HepG2 (cell line): ENCODE measurements around the gene SEC14L1. TPM values are rescaled to one million over a fixed set of nuclear protein-coding genes. Genes with fewer than 3 reads are reported as not detected.
A peak's percentile ranks its signal among the peaks of the same experiment; 100 is the strongest.

Source experiments
- DMAP1 ChIP-seq: IDR thresholded peaks from 2 replicates; pipeline ENCODE4 v1.6.1; 2016
- DNMT1 ChIP-seq: sonication (generic); formaldehyde crosslinking; IDR thresholded peaks from 2 replicates; pipeline ENCODE4 v1.5.1; 2020; ENCODE audit warnings: mild to moderate bottlenecking, missing genetic modification reagents
- FOXA3 ChIP-seq: IDR thresholded peaks from 2 replicates; pipeline ENCODE4 v1.6.1; 2016; ENCODE audit warnings: missing genetic modification reagents, missing compliant biosample characterization
- JUN ChIP-seq: sonication (generic); formaldehyde crosslinking; IDR thresholded peaks from 2 replicates; pipeline ENCODE4 v1.4.0; 2020; ENCODE audit warnings: mild to moderate bottlenecking, missing genetic modification reagents
- KDM1A ChIP-seq: IDR thresholded peaks from 2 replicates; pipeline ENCODE4 v1.6.1; 2016; ENCODE audit warnings: missing compliant biosample characterization
- KDM4B ChIP-seq: sonication (generic); formaldehyde crosslinking; IDR thresholded peaks from 2 replicates; pipeline ENCODE4 v1.4.0; 2020; ENCODE audit warnings: missing genetic modification reagents
- KLF6 ChIP-seq: IDR thresholded peaks from 2 replicates; pipeline ENCODE4 v1.8.0; 2016; ENCODE audit warnings: missing biosample characterization, missing genetic modification reagents
- MTA1 ChIP-seq: sonication (generic); formaldehyde crosslinking; IDR thresholded peaks from 2 replicates; pipeline ENCODE4 v1.4.0; 2020; ENCODE audit warnings: missing genetic modification reagents, mild to moderate bottlenecking, borderline replicate concordance
- SOX6 ChIP-seq, 2 experiments: fragments of 450-650 bp in 1 of 2; sonication (generic) in 1 of 2; formaldehyde crosslinking in 1 of 2; IDR thresholded peaks; 2 replicates each; pipeline versions ENCODE4 v1.4.0 to v1.6.1; 2017 to 2020; ENCODE audit warnings: antibody characterized with exemption in 1 of 2, mild to moderate bottlenecking in 1 of 2, missing genetic modification reagents in 1 of 2
- TEAD3 ChIP-seq: optimal IDR thresholded peaks from 2 replicates; pipeline ENCODE3; 2016; ENCODE audit warnings: borderline replicate concordance
- TSC22D2 ChIP-seq: sonication (generic); formaldehyde crosslinking; IDR thresholded peaks from 2 replicates; pipeline ENCODE4 v1.5.1; 2020; ENCODE audit warnings: missing genetic modification reagents, mild to moderate bottlenecking, borderline replicate concordance
- ZFP36L2 ChIP-seq: sonication (generic); formaldehyde crosslinking; IDR thresholded peaks from 2 replicates; pipeline ENCODE4 v1.4.0; 2020; ENCODE audit warnings: missing genetic modification reagents
- ZSCAN9 ChIP-seq: IDR thresholded peaks from 2 replicates; pipeline ENCODE4 v1.6.1; 2016; ENCODE audit warnings: borderline replicate concordance
- polyA plus RNA-seq, 8 experiments: library from polyadenylated mRNA; depleted of rRNA in 3 of 8; stranded (reverse) in 7 of 8; unstranded in 1 of 8; fragments of >200 nt; fragmentation: Illumina TruSeq in 4 of 8; extraction: Trizol in 4 of 8; gene quantifications; 2 replicates each; pipeline versions ENCODE4 v1.2.1 to v1.2.3, GENCODE V29; 2011 to 2016; ENCODE audit warnings: low read depth in 4 of 8, missing spikeins in 1 of 8, mixed read lengths in 1 of 8; ENCODE audit not compliant: insufficient read depth in 1 of 8
- total RNA-seq, 5 experiments: library from RNA; depleted of rRNA; stranded (reverse); fragments of >200 nt; fragmentation: Illumina TruSeq; extraction: Trizol; gene quantifications; 2 replicates each; pipeline ENCODE4 v1.2.3, GENCODE V29; 2016; ENCODE audit warnings: low read depth in 1 of 5
- TF ChIP-seq, protein P1 (sequence below): sonication (generic); formaldehyde crosslinking; IDR thresholded peaks from 2 replicates; pipeline ENCODE4 v1.5.1; 2020; ENCODE audit warnings: missing genetic modification reagents, mild to moderate bottlenecking, borderline replicate concordance
- TF ChIP-seq, protein P2 (sequence below): sonication (generic); formaldehyde crosslinking; IDR thresholded peaks from 2 replicates; pipeline ENCODE4 v1.4.0; 2020; ENCODE audit warnings: mild to moderate bottlenecking, missing genetic modification reagents

Gene SEC14L1
- total and polyA plus RNA-seq, 2 of the 13 experiments (the other 11 are each of a cell fraction or from before 2014, with no cell fraction given): 26.3 to 43.9 TPM

DNA sequence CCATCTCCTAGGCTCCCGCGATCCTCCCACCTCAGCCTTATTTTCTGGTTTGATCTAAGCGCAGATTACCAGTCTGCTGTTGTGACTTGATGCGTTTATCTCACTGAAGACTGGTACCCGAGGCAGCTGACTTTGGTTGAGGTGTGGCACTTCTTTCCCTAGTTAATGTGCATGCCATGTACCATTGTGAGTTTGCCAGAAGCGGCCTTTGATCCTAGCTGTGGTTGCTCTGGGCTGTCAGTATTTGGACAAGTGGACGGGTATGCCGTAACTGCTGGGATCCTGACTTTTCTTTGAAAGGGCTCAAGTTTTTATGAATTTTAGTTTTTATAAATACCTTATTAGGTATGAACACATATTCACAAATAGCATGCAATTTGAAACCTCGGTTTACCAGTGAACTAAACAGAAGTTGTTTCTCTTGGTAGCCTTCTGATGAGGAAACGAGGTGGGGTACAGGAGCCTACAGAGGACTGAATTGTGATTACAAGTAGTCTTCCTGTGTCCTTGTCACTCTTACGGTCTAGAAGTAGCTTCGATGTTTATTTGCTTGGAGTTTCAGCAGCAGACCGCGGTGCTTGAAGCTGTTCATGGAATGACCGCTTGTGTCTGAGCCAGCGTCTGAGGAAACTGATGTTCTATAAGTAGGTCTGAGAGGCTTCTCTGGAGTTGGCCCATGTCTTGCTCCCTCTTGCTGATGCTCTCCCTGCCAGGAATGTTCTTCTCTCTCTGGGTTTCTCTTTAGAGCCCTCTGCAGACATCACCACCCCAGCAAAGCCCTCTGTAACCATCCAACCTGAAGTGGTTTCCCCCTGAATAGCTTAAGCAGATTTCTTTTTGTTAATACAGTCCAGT, 40.0 kb downstream of the SEC14L1 start (continued):
- TF ChIP-seq, protein P1, sequence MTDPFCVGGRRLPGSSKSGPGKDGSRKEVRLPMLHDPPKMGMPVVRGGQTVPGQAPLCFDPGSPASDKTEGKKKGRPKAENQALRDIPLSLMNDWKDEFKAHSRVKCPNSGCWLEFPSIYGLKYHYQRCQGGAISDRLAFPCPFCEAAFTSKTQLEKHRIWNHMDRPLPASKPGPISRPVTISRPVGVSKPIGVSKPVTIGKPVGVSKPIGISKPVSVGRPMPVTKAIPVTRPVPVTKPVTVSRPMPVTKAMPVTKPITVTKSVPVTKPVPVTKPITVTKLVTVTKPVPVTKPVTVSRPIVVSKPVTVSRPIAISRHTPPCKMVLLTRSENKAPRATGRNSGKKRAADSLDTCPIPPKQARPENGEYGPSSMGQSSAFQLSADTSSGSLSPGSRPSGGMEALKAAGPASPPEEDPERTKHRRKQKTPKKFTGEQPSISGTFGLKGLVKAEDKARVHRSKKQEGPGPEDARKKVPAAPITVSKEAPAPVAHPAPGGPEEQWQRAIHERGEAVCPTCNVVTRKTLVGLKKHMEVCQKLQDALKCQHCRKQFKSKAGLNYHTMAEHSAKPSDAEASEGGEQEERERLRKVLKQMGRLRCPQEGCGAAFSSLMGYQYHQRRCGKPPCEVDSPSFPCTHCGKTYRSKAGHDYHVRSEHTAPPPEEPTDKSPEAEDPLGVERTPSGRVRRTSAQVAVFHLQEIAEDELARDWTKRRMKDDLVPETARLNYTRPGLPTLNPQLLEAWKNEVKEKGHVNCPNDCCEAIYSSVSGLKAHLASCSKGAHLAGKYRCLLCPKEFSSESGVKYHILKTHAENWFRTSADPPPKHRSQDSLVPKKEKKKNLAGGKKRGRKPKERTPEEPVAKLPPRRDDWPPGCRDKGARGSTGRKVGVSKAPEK (CRISPR knock-in tag): no peak
- TF ChIP-seq SOX6 (IDR thresholded peaks at IDR 0.05): no peak
- peak; percentile 53 for TF ChIP-seq SOX6 (CRISPR knock-in tag; IDR thresholded peaks at IDR 0.05)
- TF ChIP-seq KDM1A (CRISPR knock-in tag): 0 out of 2 replicates have a peak, but pooled peaks have one; percentile 54
- TF ChIP-seq TSC22D2 (CRISPR knock-in tag): no peak
- no peak for TF ChIP-seq ZFP36L2 (CRISPR knock-in tag)
- peak; percentile 42 for TF ChIP-seq FOXA3 (CRISPR knock-in tag)
- TF ChIP-seq TEAD3 (CRISPR knock-in tag): peak; percentile 70
- TF ChIP-seq KLF6 (CRISPR knock-in tag): no peak
- peak; percentile 48; the same call in 1 of the 2 replicates for TF ChIP-seq DMAP1
- TF ChIP-seq KDM4B (CRISPR knock-in tag): no peak
- TF ChIP-seq MTA1 (CRISPR knock-in tag): 0 out of 2 replicates have a peak, but pooled peaks have one; percentile 22
- no peak for TF ChIP-seq JUN (CRISPR knock-in tag)
- no peak for TF ChIP-seq DNMT1 (CRISPR knock-in tag)
- no peak for TF ChIP-seq ZSCAN9 (CRISPR knock-in tag)
- TF ChIP-seq, protein P2, sequence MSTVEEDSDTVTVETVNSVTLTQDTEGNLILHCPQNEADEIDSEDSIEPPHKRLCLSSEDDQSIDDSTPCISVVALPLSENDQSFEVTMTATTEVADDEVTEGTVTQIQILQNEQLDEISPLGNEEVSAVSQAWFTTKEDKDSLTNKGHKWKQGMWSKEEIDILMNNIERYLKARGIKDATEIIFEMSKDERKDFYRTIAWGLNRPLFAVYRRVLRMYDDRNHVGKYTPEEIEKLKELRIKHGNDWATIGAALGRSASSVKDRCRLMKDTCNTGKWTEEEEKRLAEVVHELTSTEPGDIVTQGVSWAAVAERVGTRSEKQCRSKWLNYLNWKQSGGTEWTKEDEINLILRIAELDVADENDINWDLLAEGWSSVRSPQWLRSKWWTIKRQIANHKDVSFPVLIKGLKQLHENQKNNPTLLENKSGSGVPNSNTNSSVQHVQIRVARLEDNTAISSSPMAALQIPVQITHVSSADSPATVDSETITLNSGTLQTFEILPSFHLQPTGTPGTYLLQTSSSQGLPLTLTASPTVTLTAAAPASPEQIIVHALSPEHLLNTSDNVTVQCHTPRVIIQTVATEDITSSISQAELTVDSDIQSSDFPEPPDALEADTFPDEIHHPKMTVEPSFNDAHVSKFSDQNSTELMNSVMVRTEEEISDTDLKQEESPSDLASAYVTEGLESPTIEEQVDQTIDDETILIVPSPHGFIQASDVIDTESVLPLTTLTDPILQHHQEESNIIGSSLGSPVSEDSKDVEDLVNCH: 0 out of 2 replicates have a peak, but pooled peaks have one; percentile 51
- TF ChIP-seq, all 625 proteins: peak for 89
